ENCODE data around the gene ORMDL2. TPM values are rescaled to one million over a fixed set of nuclear protein-coding genes. Genes with fewer than 3 reads are reported as not detected.
A peak's percentile ranks its signal among the peaks of the same experiment; 100 is the strongest.

Gene ORMDL2
- polyA plus RNA-seq, 4 donors: 27.1 to 50.4 (median 33.3) TPM

DNA sequence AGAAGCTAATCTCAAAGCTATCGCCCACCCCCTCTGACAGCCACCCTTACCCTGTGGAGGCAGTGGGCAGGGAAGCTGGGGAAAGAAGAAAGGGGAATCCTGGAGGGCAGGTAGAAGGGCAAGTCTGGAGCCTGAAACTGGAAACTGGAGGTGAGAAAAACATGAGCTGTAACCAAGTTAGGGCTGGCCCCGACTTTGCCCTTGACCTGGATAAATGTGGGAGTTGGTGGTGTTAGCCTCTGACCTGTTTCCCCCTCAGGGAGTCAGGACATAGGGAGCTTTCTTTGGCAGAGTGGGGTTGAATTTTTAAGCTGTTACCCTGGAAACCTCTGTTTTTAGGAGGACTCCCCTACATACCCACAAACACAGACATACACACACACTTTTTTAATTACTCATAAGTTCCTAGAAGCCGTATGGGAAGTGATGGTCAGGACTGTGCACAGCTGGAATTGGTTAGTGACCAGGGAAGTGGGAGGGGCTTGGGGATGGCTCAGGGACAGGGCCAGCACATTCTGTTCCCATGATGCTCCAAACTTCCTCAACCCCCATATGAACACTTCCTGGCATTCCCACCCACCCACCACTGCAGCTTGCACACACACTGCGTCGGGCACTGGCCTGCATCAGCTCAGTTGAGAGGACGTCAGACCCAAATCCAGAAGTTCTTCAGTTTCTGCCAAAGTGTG is 29.9 kb downstream of the ORMDL2 start:
- H3K27me3 ChIP-seq (ENCODE audit: control insufficient read depth in 3 of 3, insufficient read depth in 3 of 3, low read length in 3 of 3): peaks cover 0 to 6% (median 0%) of the 10 kb centered on the region in 3 donors
- H3K36me3 ChIP-seq (ENCODE audit: control insufficient read depth in 3 of 3, insufficient read depth in 2 of 3, low read depth in 1 of 3, low read length in 3 of 3): no peaks in the 10 kb centered on the region
- no peaks in the 10 kb centered on the region for H3K9me3 ChIP-seq (ENCODE audit: control insufficient read depth in 2 of 2, insufficient read depth in 1 of 2, low read depth in 1 of 2, low read length in 1 of 2)
- DNase-seq (peak in 1 of 2 donors; percentile 51), FAIRE-seq (no peak)
- H3K4me1 ChIP-seq (ENCODE audit: control insufficient read depth in 3 of 3, insufficient read depth in 2 of 3, low read depth in 1 of 3, low read length in 2 of 3): peaks cover 0 to 5% (median 0%) of the 10 kb centered on the region in 3 donors
- peak overlapping the region; percentile 24 to 90 (median 61) for H3K27ac ChIP-seq (ENCODE audit: low read depth in 1 of 3, low read length in 2 of 3)
- no peak overlapping the region for H3K4me3 ChIP-seq (ENCODE audit: low read depth in 1 of 3, low read length in 3 of 3)
- WGBS, 3 donors: 38 to 58% (median 56%) methylated on average over 6 of the region's 6 CpGs

DNA sequence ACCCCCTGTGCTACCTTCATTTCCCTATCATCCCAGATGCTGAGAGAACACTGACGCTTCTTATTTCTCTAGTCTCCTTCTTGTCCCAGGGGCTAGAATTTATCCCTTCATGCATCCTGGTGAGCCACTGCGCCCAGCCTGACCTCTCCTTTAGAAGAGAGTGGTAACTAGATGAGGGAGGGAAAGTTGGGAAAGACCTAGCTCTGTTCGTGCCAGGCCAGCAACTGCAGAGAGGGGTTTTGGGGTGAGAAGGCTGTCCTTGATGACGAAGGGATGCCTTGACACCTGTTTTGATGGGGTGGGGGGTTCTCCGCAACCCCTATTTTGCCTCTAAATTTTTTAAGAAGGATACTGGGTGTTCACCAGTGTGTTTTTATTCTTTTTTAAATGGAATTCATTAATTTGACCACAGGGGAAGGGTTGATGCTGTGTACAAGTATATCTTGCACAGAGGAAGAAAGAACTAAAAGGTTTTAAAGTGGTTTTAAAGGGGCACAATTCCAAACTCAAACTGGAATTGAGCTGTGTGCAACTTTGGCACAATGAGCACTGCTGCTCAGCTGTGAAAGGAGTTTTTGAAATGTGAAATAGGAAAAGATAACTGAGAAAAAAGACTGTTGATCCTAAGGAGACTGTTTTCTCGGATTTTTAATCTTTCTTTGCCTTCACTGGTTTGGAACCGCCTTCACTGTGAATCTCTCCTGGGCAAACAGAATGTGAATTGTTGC is 31.9 kb downstream of the ORMDL2 start:
- H3K27me3 ChIP-seq (ENCODE audit: control insufficient read depth in 3 of 3, insufficient read depth in 3 of 3, low read length in 3 of 3): peaks cover 0 to 3% (median 0%) of the 10 kb centered on the region in 3 donors
- WGBS, 3 donors: 82 to 85% (median 85%) methylated on average over 7 of the region's 7 CpGs

GRCh38 chr12:55850401-55850800 is 32.6 kb downstream of the ORMDL2 start:
- Histone ChIP-seq H3K27ac (ENCODE audit: low read depth in 1 of 3, low read length in 2 of 3) (no peak overlapping the region), H3K4me1 (ENCODE audit: control insufficient read depth in 3 of 3, insufficient read depth in 2 of 3, low read depth in 1 of 3, low read length in 2 of 3) (peaks cover 0 to 5% (median 0%) of the 10 kb centered on the region in 3 donors), H3K4me3 (ENCODE audit: low read depth in 1 of 3, low read length in 3 of 3) (no peak overlapping the region), H3K9me3 (ENCODE audit: control insufficient read depth in 2 of 2, insufficient read depth in 1 of 2, low read depth in 1 of 2, low read length in 1 of 2) (no peaks in the 10 kb centered on the region), H3K36me3 (ENCODE audit: control insufficient read depth in 3 of 3, insufficient read depth in 2 of 3, low read depth in 1 of 3, low read length in 3 of 3) (no peaks in the 10 kb centered on the region), H3K27me3 (ENCODE audit: control insufficient read depth in 3 of 3, insufficient read depth in 3 of 3, low read length in 3 of 3) (peaks cover 0 to 3% (median 0%) of the 10 kb centered on the region in 3 donors)
- DNase-seq (no peak), FAIRE-seq (no peak)
- 42 to 58% (median 55%) methylated on average over 1 of the region's 1 CpG for WGBS, 3 donors

More for the DNA sequence above, 31.9 kb downstream of the ORMDL2 start:
- Histone ChIP-seq H3K9me3 (ENCODE audit: control insufficient read depth in 2 of 2, insufficient read depth in 1 of 2, low read depth in 1 of 2, low read length in 1 of 2) (no peaks in the 10 kb centered on the region), H3K27ac (ENCODE audit: low read depth in 1 of 3, low read length in 2 of 3) (no peak overlapping the region), H3K4me1 (ENCODE audit: control insufficient read depth in 3 of 3, insufficient read depth in 2 of 3, low read depth in 1 of 3, low read length in 2 of 3) (peaks cover 0 to 5% (median 0%) of the 10 kb centered on the region in 3 donors), H3K36me3 (ENCODE audit: control insufficient read depth in 3 of 3, insufficient read depth in 2 of 3, low read depth in 1 of 3, low read length in 3 of 3) (no peaks in the 10 kb centered on the region), H3K4me3 (ENCODE audit: low read depth in 1 of 3, low read length in 3 of 3) (no peak overlapping the region)
- DNase-seq (no peak), FAIRE-seq (no peak)

DNA sequence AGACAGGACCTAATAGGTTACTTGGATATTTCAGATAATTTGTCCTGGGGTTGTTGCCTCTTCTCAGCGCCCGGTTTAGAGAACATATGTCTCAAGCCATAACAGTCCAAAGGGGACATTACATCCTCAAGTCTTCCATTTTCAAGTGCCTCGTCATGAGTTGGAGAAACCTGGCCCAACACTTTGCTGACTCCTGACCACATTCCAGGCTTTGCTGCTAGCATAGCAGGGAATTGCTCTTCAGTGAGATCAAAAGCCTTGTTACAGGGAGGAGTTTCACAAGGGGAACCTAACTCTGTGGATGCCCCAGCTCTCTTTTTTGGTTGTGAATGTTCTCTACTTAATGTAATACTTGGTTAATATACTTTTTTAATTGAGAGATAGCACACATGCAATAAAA is 33.1 kb downstream of the ORMDL2 start:
- H3K4me1 ChIP-seq (ENCODE audit: control insufficient read depth in 3 of 3, insufficient read depth in 2 of 3, low read depth in 1 of 3, low read length in 2 of 3): peaks cover 0 to 5% (median 0%) of the 10 kb centered on the region in 3 donors
- 78 to 92% (median 90%) methylated on average over 3 of the region's 3 CpGs for WGBS, 3 donors
- DNase-seq: no peak
- H3K9me3 ChIP-seq (ENCODE audit: control insufficient read depth in 2 of 2, insufficient read depth in 1 of 2, low read depth in 1 of 2, low read length in 1 of 2): no peaks in the 10 kb centered on the region
- no peaks in the 10 kb centered on the region for H3K36me3 ChIP-seq (ENCODE audit: control insufficient read depth in 3 of 3, insufficient read depth in 2 of 3, low read depth in 1 of 3, low read length in 3 of 3)
- H3K27ac ChIP-seq (ENCODE audit: low read depth in 1 of 3, low read length in 2 of 3): no peak overlapping the region
- H3K4me3 ChIP-seq (ENCODE audit: low read depth in 1 of 3, low read length in 3 of 3): no peak overlapping the region
- FAIRE-seq: no peak
- peaks cover 0 to 3% (median 0%) of the 10 kb centered on the region in 3 donors for H3K27me3 ChIP-seq (ENCODE audit: control insufficient read depth in 3 of 3, insufficient read depth in 3 of 3, low read length in 3 of 3)

DNA sequence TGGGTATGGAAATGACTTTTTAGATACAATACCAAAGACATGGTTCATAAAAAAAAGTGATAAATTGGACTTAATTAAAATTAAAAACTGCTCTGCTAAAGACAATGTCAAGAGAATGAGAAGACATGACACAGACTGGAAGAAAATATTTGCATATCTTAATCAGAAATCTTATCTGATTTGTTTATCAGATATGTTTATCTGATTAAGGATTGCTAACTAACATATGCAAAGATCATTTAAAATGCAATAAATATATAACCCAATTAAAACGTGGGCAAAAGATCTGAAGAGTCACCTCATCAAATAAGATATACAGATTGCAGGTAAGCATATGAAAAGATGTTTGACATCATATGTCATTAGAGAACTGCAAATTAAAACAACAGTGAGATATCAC is 34.9 kb downstream of the ORMDL2 start:
- no peak overlapping the region for H3K4me3 ChIP-seq (ENCODE audit: low read depth in 1 of 3, low read length in 3 of 3)
- WGBS, 3 donors: 6 to 25% (median 15%) methylated on average over 1 of the region's 1 CpG
- H3K27me3 ChIP-seq (ENCODE audit: control insufficient read depth in 3 of 3, insufficient read depth in 3 of 3, low read length in 3 of 3): peaks cover 0 to 3% (median 0%) of the 10 kb centered on the region in 3 donors
- no peaks in the 10 kb centered on the region for H3K36me3 ChIP-seq (ENCODE audit: control insufficient read depth in 3 of 3, insufficient read depth in 2 of 3, low read depth in 1 of 3, low read length in 3 of 3)
- H3K4me1 ChIP-seq (ENCODE audit: control insufficient read depth in 3 of 3, insufficient read depth in 2 of 3, low read depth in 1 of 3, low read length in 2 of 3): peaks cover 0 to 2% (median 0%) of the 10 kb centered on the region in 3 donors
- H3K9me3 ChIP-seq (ENCODE audit: control insufficient read depth in 2 of 2, insufficient read depth in 1 of 2, low read depth in 1 of 2, low read length in 1 of 2): no peaks in the 10 kb centered on the region
- DNase-seq (no peak), FAIRE-seq (no peak)
- no peak overlapping the region for H3K27ac ChIP-seq (ENCODE audit: low read depth in 1 of 3, low read length in 2 of 3)

DNA sequence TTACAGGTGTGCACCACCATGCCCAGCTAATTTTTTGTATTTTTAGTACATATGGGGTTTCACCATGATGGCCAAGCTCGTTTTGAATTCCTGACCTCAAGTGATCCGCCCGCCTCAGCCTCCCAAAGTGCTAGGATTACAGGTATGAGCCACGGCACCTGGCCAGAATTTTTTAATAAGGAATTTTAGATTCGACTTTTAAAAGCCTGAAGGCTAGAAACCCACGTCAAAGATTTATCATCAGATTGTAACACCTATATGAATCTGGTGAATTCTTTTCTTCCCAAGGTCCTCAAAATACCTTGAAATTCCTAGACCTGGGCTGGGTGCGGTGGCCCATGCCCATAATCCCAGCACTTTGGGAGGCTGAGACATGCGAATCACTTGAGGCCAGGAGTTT is 43.6 kb downstream of the ORMDL2 start:
- H3K4me3 ChIP-seq (ENCODE audit: low read depth in 1 of 3, low read length in 3 of 3): no peak overlapping the region
- DNase-seq (no peak), FAIRE-seq (no peak)
- no peaks in the 10 kb centered on the region for H3K4me1 ChIP-seq (ENCODE audit: control insufficient read depth in 3 of 3, insufficient read depth in 2 of 3, low read depth in 1 of 3, low read length in 2 of 3)
- no peaks in the 10 kb centered on the region for H3K27me3 ChIP-seq (ENCODE audit: control insufficient read depth in 3 of 3, insufficient read depth in 3 of 3, low read length in 3 of 3)
- peaks cover 0 to 16% of the 10 kb centered on the region in 2 donors for H3K9me3 ChIP-seq (ENCODE audit: control insufficient read depth in 2 of 2, insufficient read depth in 1 of 2, low read depth in 1 of 2, low read length in 1 of 2)
- WGBS, 3 donors: 92% methylated on average over 8 of the region's 8 CpGs
- H3K27ac ChIP-seq (ENCODE audit: low read depth in 1 of 3, low read length in 2 of 3): no peak overlapping the region
- H3K36me3 ChIP-seq (ENCODE audit: control insufficient read depth in 3 of 3, insufficient read depth in 2 of 3, low read depth in 1 of 3, low read length in 3 of 3): no peaks in the 10 kb centered on the region

DNA sequence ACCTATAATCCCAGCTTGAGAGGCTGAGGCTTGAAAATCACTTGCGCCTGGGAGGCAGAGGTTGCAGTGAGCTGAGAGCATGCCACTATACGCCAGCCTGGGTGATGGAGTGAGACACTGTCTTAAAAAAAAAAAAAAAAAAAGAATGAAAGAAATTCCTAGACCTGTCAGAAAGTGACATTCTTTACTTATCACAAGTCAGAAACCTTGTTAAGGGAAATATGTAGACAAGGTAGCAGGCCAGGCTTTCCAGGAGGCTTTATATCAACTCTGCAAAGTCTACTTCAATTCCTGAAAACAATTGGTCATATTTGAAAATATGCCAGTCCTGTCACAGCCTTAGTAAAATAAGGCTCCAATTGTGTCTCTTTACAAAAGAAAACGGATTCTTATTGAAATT is 44.0 kb downstream of the ORMDL2 start:
- Histone ChIP-seq H3K4me1 (ENCODE audit: control insufficient read depth in 3 of 3, insufficient read depth in 2 of 3, low read depth in 1 of 3, low read length in 2 of 3) (no peaks in the 10 kb centered on the region), H3K27me3 (ENCODE audit: control insufficient read depth in 3 of 3, insufficient read depth in 3 of 3, low read length in 3 of 3) (no peaks in the 10 kb centered on the region), H3K9me3 (ENCODE audit: control insufficient read depth in 2 of 2, insufficient read depth in 1 of 2, low read depth in 1 of 2, low read length in 1 of 2) (peaks cover 0 to 17% of the 10 kb centered on the region in 2 donors), H3K4me3 (ENCODE audit: low read depth in 1 of 3, low read length in 3 of 3) (no peak overlapping the region), H3K27ac (ENCODE audit: low read depth in 1 of 3, low read length in 2 of 3) (no peak overlapping the region), H3K36me3 (ENCODE audit: control insufficient read depth in 3 of 3, insufficient read depth in 2 of 3, low read depth in 1 of 3, low read length in 3 of 3) (no peaks in the 10 kb centered on the region)
- no peak for FAIRE-seq
- 82 to 89% (median 85%) methylated on average over 3 of the region's 3 CpGs for WGBS, 3 donors
- DNase-seq: no peak

DNA sequence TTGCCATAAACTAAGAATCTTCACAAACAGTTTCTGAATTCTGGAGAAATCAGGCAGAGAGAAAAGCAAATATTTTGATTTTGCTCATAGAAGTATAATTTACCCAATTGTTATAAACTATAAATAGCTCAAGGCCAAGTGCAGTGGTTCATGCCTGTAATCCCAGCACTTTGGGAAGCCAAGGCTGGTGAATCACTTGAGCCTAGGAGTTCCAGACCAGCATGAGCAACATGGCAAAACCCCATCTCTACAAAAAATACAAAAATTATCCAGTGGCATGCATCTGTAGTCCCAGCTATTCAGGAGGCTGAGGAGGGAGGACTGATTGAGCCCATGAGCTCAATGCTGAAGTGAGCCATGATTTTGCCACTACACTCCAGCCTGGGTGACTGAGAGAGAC is 44.4 kb downstream of the ORMDL2 start:
- Histone ChIP-seq H3K27ac (ENCODE audit: low read depth in 1 of 3, low read length in 2 of 3) (no peak overlapping the region), H3K4me3 (ENCODE audit: low read depth in 1 of 3, low read length in 3 of 3) (no peak overlapping the region), H3K4me1 (ENCODE audit: control insufficient read depth in 3 of 3, insufficient read depth in 2 of 3, low read depth in 1 of 3, low read length in 2 of 3) (no peaks in the 10 kb centered on the region), H3K9me3 (ENCODE audit: control insufficient read depth in 2 of 2, insufficient read depth in 1 of 2, low read depth in 1 of 2, low read length in 1 of 2) (peaks cover 0 to 20% of the 10 kb centered on the region in 2 donors), H3K36me3 (ENCODE audit: control insufficient read depth in 3 of 3, insufficient read depth in 2 of 3, low read depth in 1 of 3, low read length in 3 of 3) (no peaks in the 10 kb centered on the region), H3K27me3 (ENCODE audit: control insufficient read depth in 3 of 3, insufficient read depth in 3 of 3, low read length in 3 of 3) (no peaks in the 10 kb centered on the region)
- FAIRE-seq: no peak
- DNase-seq: no peak

All from small intestine (tissue), 7 donors.